Activated B cell treated with CpG ODN at 0.5 μM for 24 hours (primary cell): ENCODE measurements around the gene ALK. TPM values are rescaled to one million over a fixed set of nuclear protein-coding genes. Genes with fewer than 3 reads are reported as not detected.

Experiments
- ATAC-seq: fragments of 200-7000 bp; cut with Tn5 transposase; one replicate; pipeline ENCODE4 v1.10.0; 2021; ENCODE audit warnings: low read depth, mild to moderate bottlenecking, moderate library complexity
- CTCF ChIA-PET: fragments of 350-600 bp; sonication (Branson Sonifier 250); formaldehyde crosslinking; loops from one replicate; lab custom pipeline; 2021; ENCODE audit warnings: antibody characterized with exemption; lab: Charles Lee
- POLR2A ChIA-PET: fragments of 350-600 bp; sonication (Branson Sonifier 250); formaldehyde crosslinking; loops from one replicate; lab custom pipeline; 2021; ENCODE audit warnings: antibody characterized with exemption; lab: Charles Lee
- DNase-seq: peaks from one replicate; pipeline ENCODE4 v3.0.0; 2022
- H3K27ac Mint-ChIP-seq: one replicate; pipeline ENCODE4 v1.8.0; 2020; ENCODE audit warnings: mixed read lengths
- H3K27me3 Mint-ChIP-seq: one replicate; pipeline ENCODE4 v1.8.0; 2021; ENCODE audit warnings: mixed read lengths
- H3K36me3 Mint-ChIP-seq: one replicate; pipeline ENCODE4 v1.8.0; 2021; ENCODE audit warnings: low read depth, mixed read lengths
- H3K4me1 Mint-ChIP-seq: one replicate; pipeline ENCODE4 v1.8.0; 2021; ENCODE audit warnings: mixed read lengths
- H3K4me3 Mint-ChIP-seq: one replicate; pipeline ENCODE4 v1.8.0; 2020; ENCODE audit warnings: mild to moderate bottlenecking, mixed read lengths
- H3K9me3 Mint-ChIP-seq: one replicate; pipeline ENCODE4 v1.8.0; 2020; ENCODE audit warnings: mixed read lengths
- CTCF ChIP-seq: fragments of 200-600 bp; IDR thresholded peaks from one replicate; pipeline ENCODE4 v1.8.0; 2022; ENCODE audit warnings: antibody characterized with exemption, mild to moderate bottlenecking
- intact Hi-C: fragments of 100-400 bp; cut with micrococcal nuclease; formaldehyde crosslinking; loops from one replicate; pipeline ENCODE4 v1.15.1; 2024
- total RNA-seq: library from RNA; stranded (reverse); gene quantifications from 2 replicates; pipeline ENCODE4 v1.2.3, GENCODE V29; 2022

Gene ALK
- total RNA-seq, 1 donor from 2014 or later = not detected

GRCh38 chr2:29276151-29276550, 645.2 kb downstream of the ALK start:
- Mint-ChIP-seq H3K4me1 (no peaks in the 10 kb centered on the region), H3K27me3 (peaks cover 18% of the 10 kb centered on the region), H3K9me3 (no peaks in the 10 kb centered on the region), H3K4me3 (no peak overlapping the region), H3K36me3 (no peaks in the 10 kb centered on the region), H3K27ac (no peak overlapping the region)
- POLR2A ChIA-PET = no interaction called here
- intact Hi-C loops = no loop called here
- ATAC-seq (no peak), DNase-seq (no peak)
- no peak for TF ChIP-seq CTCF
- CTCF ChIA-PET = no interaction called here

- ATAC-seq (no peak), DNase-seq (no peak)
- TF ChIP-seq CTCF = no peak
- Mint-ChIP-seq H3K9me3 (no peaks in the 10 kb centered on the region), H3K36me3 (no peaks in the 10 kb centered on the region), H3K4me3 (no peak overlapping the region), H3K27ac (no peak overlapping the region), H3K4me1 (no peaks in the 10 kb centered on the region), H3K27me3 (peaks cover 15% of the 10 kb centered on the region)
- ChIA-PET CTCF (no interaction called here), POLR2A (no interaction called here)
- intact Hi-C loops = no loop called here
These were observed 646.2 kb downstream of the ALK start for GRCh38 chr2:29275186-29275585.

GRCh38 chr2:29273685-29274611, 647.4 kb downstream of the ALK start:
- no peak for ATAC-seq
- CTCF ChIA-PET = no interaction called here
- H3K4me3 Mint-ChIP-seq = no peak overlapping the region
- no peaks in the 10 kb centered on the region for H3K4me1 Mint-ChIP-seq
- POLR2A ChIA-PET = no interaction called here
- no peak for DNase-seq
- intact Hi-C loops = no loop called here
- H3K27ac Mint-ChIP-seq = no peak overlapping the region
- H3K9me3 Mint-ChIP-seq = no peaks in the 10 kb centered on the region
- no peak for TF ChIP-seq CTCF
- H3K27me3 Mint-ChIP-seq = peaks cover 8% of the 10 kb centered on the region
- no peaks in the 10 kb centered on the region for H3K36me3 Mint-ChIP-seq

GRCh38 chr2:29273004-29273684, 648.2 kb downstream of the ALK start:
- ATAC-seq (no peak), DNase-seq (no peak)
- Mint-ChIP-seq H3K4me3 (no peak overlapping the region), H3K9me3 (no peaks in the 10 kb centered on the region), H3K36me3 (no peaks in the 10 kb centered on the region), H3K27me3 (peaks cover 8% of the 10 kb centered on the region), H3K4me1 (no peaks in the 10 kb centered on the region), H3K27ac (no peak overlapping the region)
- TF ChIP-seq CTCF = no peak
- intact Hi-C loops = no loop called here
- CTCF ChIA-PET = no interaction called here
- POLR2A ChIA-PET = no interaction called here

- DNase-seq (no peak), ATAC-seq (no peak)
- no peak for TF ChIP-seq CTCF
- H3K27me3 Mint-ChIP-seq = peaks cover 11% of the 10 kb centered on the region
- no peaks in the 10 kb centered on the region for H3K9me3 Mint-ChIP-seq
- no peak overlapping the region for H3K27ac Mint-ChIP-seq
- H3K4me1 Mint-ChIP-seq = no peaks in the 10 kb centered on the region
- H3K4me3 Mint-ChIP-seq = no peak overlapping the region
- intact Hi-C loops = no loop called here
- no peaks in the 10 kb centered on the region for H3K36me3 Mint-ChIP-seq
- POLR2A ChIA-PET = no interaction called here
- CTCF ChIA-PET = no interaction called here
These were observed 649.1 kb downstream of the ALK start for GRCh38 chr2:29272311-29272710.
